Activated T-helper 17 cell treated with anti-CD3 and anti-CD28 coated beads, Interleukin-2, amount 50 U/mL, for 72 hours (primary cell): Measurements from ENCODE around the gene SGCE. TPM values are rescaled to one million over a fixed set of nuclear protein-coding genes. Genes with fewer than 3 reads are reported as not detected.

Experiments used
- total RNA-seq, 2 donors: library from RNA; stranded (reverse); gene quantifications; one replicate each; pipeline ENCODE4 v1.2.3, GENCODE V29; 2022

SGCE gene
- total RNA-seq, 2 donors from 2014 or later = 0.54 to 1.1 TPM

Other genes with a start within 250 kb of the SGCE start
- 10 to 100 TPM; 14.2 to 26.6 TPM for gene CASD1, start 146.3 kb downstream of the SGCE start, total RNA-seq